ENCODE measurements around the gene ANP32A. TPM values are rescaled to one million over a fixed set of nuclear protein-coding genes. Genes with fewer than 3 reads are reported as not detected.

ANP32A gene
- total RNA-seq, 4 donors from 2014 or later: 38.2 to 90.8 (median 40.1) TPM

- Histone ChIP-seq H3K27me3 (no peaks in the 10 kb centered on the region), H3K36me3 (no peaks in the 10 kb centered on the region), H3K9me3 (no peaks in the 10 kb centered on the region), H3K27ac (peak overlapping the region in 2 of 4 donors; percentile 94 to 99), H3K4me3 (peak overlapping the region in 1 of 4 donors; percentile 86), H3K4me1 (peaks cover 0 to 36% (median 15%) of the 10 kb centered on the region in 4 donors)
- DNase-seq: no peak
- TF ChIP-seq POLR2A (IDR thresholded peaks at IDR 0.05) (no peak), CTCF (IDR thresholded peaks at IDR 0.05) (no peak)
Measured at GRCh38 chr15:68815598-68815997, 5.1 kb downstream of the ANP32A start.

GRCh38 chr15:68814596-68814995 is 6.1 kb downstream of the ANP32A start:
- no peaks in the 10 kb centered on the region for H3K36me3 ChIP-seq
- peaks cover 0 to 36% (median 15%) of the 10 kb centered on the region in 4 donors for H3K4me1 ChIP-seq
- H3K9me3 ChIP-seq: no peaks in the 10 kb centered on the region

GRCh38 chr15:68812597-68813431 is 7.9 kb downstream of the ANP32A start:
- no peaks in the 10 kb centered on the region for H3K27me3 ChIP-seq
- H3K4me1 ChIP-seq: peaks cover 0 to 38% (median 15%) of the 10 kb centered on the region in 4 donors
- peaks cover 0 to 2% (median 0%) of the 10 kb centered on the region in 3 donors for H3K36me3 ChIP-seq
- H3K4me3 ChIP-seq: no peak overlapping the region
- DNase-seq: no peak
- H3K9me3 ChIP-seq: no peaks in the 10 kb centered on the region
- peak overlapping the region in 1 of 4 donors; percentile 32 for H3K27ac ChIP-seq
- TF ChIP-seq POLR2A (IDR thresholded peaks at IDR 0.05): no peak
- TF ChIP-seq CTCF (IDR thresholded peaks at IDR 0.05): no peak

More at GRCh38 chr15:68814596-68814995, 6.1 kb downstream of the ANP32A start:
- no peak for TF ChIP-seq CTCF (IDR thresholded peaks at IDR 0.05)
- no peak for TF ChIP-seq POLR2A (IDR thresholded peaks at IDR 0.05)
- Histone ChIP-seq H3K27me3 (no peaks in the 10 kb centered on the region), H3K4me3 (no peak overlapping the region), H3K27ac (no peak overlapping the region)
- DNase-seq: no peak

GRCh38 chr15:68812069-68812468 is 8.6 kb downstream of the ANP32A start:
- Histone ChIP-seq H3K9me3 (no peaks in the 10 kb centered on the region), H3K27me3 (no peaks in the 10 kb centered on the region), H3K36me3 (peaks cover 0 to 7% (median 0%) of the 10 kb centered on the region in 3 donors), H3K27ac (no peak overlapping the region), H3K4me3 (no peak overlapping the region), H3K4me1 (peaks cover 0 to 45% (median 15%) of the 10 kb centered on the region in 4 donors)
- no peak for TF ChIP-seq POLR2A (IDR thresholded peaks at IDR 0.05)
- TF ChIP-seq CTCF (IDR thresholded peaks at IDR 0.05): no peak
- DNase-seq: peak in 1 of 3 donors; percentile 22

GRCh38 chr15:68809517-68809916 is 11.2 kb downstream of the ANP32A start:
- peak in 1 of 3 donors; percentile 20 for DNase-seq
- TF ChIP-seq POLR2A (IDR thresholded peaks at IDR 0.05): no peak
- no peak for TF ChIP-seq CTCF (IDR thresholded peaks at IDR 0.05)
- Histone ChIP-seq H3K36me3 (peaks cover 0 to 7% (median 0%) of the 10 kb centered on the region in 3 donors), H3K4me1 (peaks cover 0 to 37% (median 0%) of the 10 kb centered on the region in 4 donors), H3K27ac (no peak overlapping the region), H3K9me3 (no peaks in the 10 kb centered on the region), H3K27me3 (no peaks in the 10 kb centered on the region), H3K4me3 (no peak overlapping the region)
